Fibroblast of villous mesenchyme (primary cell): ENCODE results near the gene PI4K2A. TPM values are rescaled to one million over a fixed set of nuclear protein-coding genes. Genes with fewer than 3 reads are reported as not detected.
"Not testable (repeated sequence)": the region's sequence is repeated elsewhere in the genome, so short reads cannot be mapped to it uniquely, and the experiment has no call there.

Experiments used
- DNase-seq: peaks from one replicate; pipeline ENCODE4 v3.0.0-alpha.2; 2010; ENCODE audit warnings: low read depth
- H3K4me3 ChIP-seq: 2 replicates; pipeline ENCODE4 v1.5.1; 2011; ENCODE audit warnings: low read depth, mild to moderate bottlenecking, low read length
- CTCF ChIP-seq: IDR thresholded peaks from 2 replicates; pipeline ENCODE4 v1.5.1; 2012; ENCODE audit warnings: low read depth, mild to moderate bottlenecking, low read length; ENCODE audit not compliant: insufficient read depth
- total RNA-seq: library from RNA; depleted of rRNA; stranded (reverse); fragments of >200 nt; gene quantifications from 2 replicates; pipeline ENCODE4 v1.2.3, GENCODE V29; 2012

PI4K2A gene
- total RNA-seq, 1 donor: 25.0 TPM

GRCh38 chr10:97673736-97674525 lies 33.5 kb downstream of the PI4K2A start:
- no peak overlapping the region for H3K4me3 ChIP-seq
- no peak for TF ChIP-seq CTCF
- DNase-seq: peak; percentile 77

GRCh38 chr10:97675222-97675621 lies 34.8 kb downstream of the PI4K2A start:
- TF ChIP-seq CTCF: no peak
- DNase-seq: no peak
- no peak overlapping the region for H3K4me3 ChIP-seq

- DNase-seq: peak; percentile 64
- H3K4me3 ChIP-seq: no peak overlapping the region
- TF ChIP-seq CTCF: peak; percentile 91
These were observed 36.5 kb downstream of the PI4K2A start for GRCh38 chr10:97676770-97677581.

- DNase-seq: no peak
- H3K4me3 ChIP-seq: no peak overlapping the region
- TF ChIP-seq CTCF: no peak
These were observed 39.1 kb downstream of the PI4K2A start for GRCh38 chr10:97679594-97679993.

- DNase-seq: no peak
- no peak overlapping the region for H3K4me3 ChIP-seq
- TF ChIP-seq CTCF: no peak
These were observed 41.6 kb downstream of the PI4K2A start for GRCh38 chr10:97682042-97682441.

- peak overlapping the region; percentile 85 for H3K4me3 ChIP-seq
- DNase-seq: peak; percentile 76
- no peak for TF ChIP-seq CTCF
These were observed 43.3 kb downstream of the PI4K2A start for GRCh38 chr10:97683556-97684367.

- peak overlapping the region; percentile 85 for H3K4me3 ChIP-seq
- not testable (repeated sequence) for DNase-seq
These were observed 43.9 kb downstream of the PI4K2A start for GRCh38 chr10:97684368-97684713.
